Tibial artery (tissue), 4 donors: ENCODE data around the gene NPAS3.

Experiments used
- DNase-seq, 2 donors: peaks; one replicate each; pipeline ENCODE4 v3.0.0-alpha.2; 2019
- H3K27ac ChIP-seq, 2 donors: fragments of 200-600 bp; sonication (generic) in 1 of 2; 1 replicate in 1 of 2; 2 replicates in 1 of 2; pipeline ENCODE4 v1.5.1; 2018 to 2019; ENCODE audit warnings: mild to moderate bottlenecking in 1 of 2
- H3K27me3 ChIP-seq, 2 donors: fragments of 200-600 bp; sonication (generic) in 1 of 2; one replicate each; pipeline versions ENCODE4 v1.5.1 to v1.6.0; 2016 to 2019
- H3K36me3 ChIP-seq, 3 donors: fragments of 200-600 bp; sonication (generic) in 2 of 3; one replicate each; pipeline ENCODE4 v1.5.1; 2016 to 2019; ENCODE audit warnings: mild to moderate bottlenecking in 2 of 3
- H3K4me1 ChIP-seq, 4 donors: fragments of 200-600 bp; sonication (generic) in 2 of 4; 1 replicate in 3 of 4; 2 replicates in 1 of 4; pipeline ENCODE4 v1.5.1; 2016 to 2019
- H3K4me3 ChIP-seq, 2 donors: fragments of 200-600 bp; sonication (generic) in 1 of 2; 1 replicate in 1 of 2; 2 replicates in 1 of 2; pipeline ENCODE4 v1.5.1; 2018 to 2019; ENCODE audit warnings: mild to moderate bottlenecking in 2 of 2
- H3K9me3 ChIP-seq, 3 donors: fragments of 200-600 bp; sonication (generic) in 1 of 3; one replicate each; pipeline ENCODE4 v1.5.1; 2016 to 2019
- CTCF ChIP-seq, 2 experiments: fragments of 200-600 bp in 1 of 2; fragments of 450-650 bp in 1 of 2; IDR thresholded peaks; one replicate each; pipeline ENCODE4 v1.5.1; 2017 to 2019; ENCODE audit warnings: antibody characterized with exemption in 2 of 2, mild to moderate bottlenecking in 1 of 2, moderate library complexity in 1 of 2
- intact Hi-C: fragments of 100-400 bp; cut with DNase I; formaldehyde crosslinking; loops from one replicate; pipeline ENCODE4 v1.15.0; 2023; ENCODE audit warnings: low total_unique reads

Gene NPAS3

GRCh38 chr14:33762161-33762851, 823.6 kb downstream of the NPAS3 start:
- no peaks in the 10 kb centered on the region for H3K27me3 ChIP-seq
- H3K36me3 ChIP-seq: no peaks in the 10 kb centered on the region
- no peak for DNase-seq
- intact Hi-C loops: no loop called here
- H3K4me1 ChIP-seq: no peaks in the 10 kb centered on the region
- H3K4me3 ChIP-seq: no peak overlapping the region
- H3K9me3 ChIP-seq: no peaks in the 10 kb centered on the region
- no peak for TF ChIP-seq CTCF (IDR thresholded peaks at IDR 0.05)
- H3K27ac ChIP-seq: no peak overlapping the region

GRCh38 chr14:33764876-33765650, 826.4 kb downstream of the NPAS3 start:
- DNase-seq: no peak
- H3K4me1 ChIP-seq: no peaks in the 10 kb centered on the region
- H3K4me3 ChIP-seq: no peak overlapping the region
- H3K9me3 ChIP-seq: no peaks in the 10 kb centered on the region
- no peak overlapping the region for H3K27ac ChIP-seq
- no peaks in the 10 kb centered on the region for H3K27me3 ChIP-seq
- intact Hi-C loops: no loop called here
- no peaks in the 10 kb centered on the region for H3K36me3 ChIP-seq
- no peak for TF ChIP-seq CTCF (IDR thresholded peaks at IDR 0.05)

GRCh38 chr14:33767586-33768457, 829.1 kb downstream of the NPAS3 start:
- intact Hi-C loops: no loop called here
- no peak for DNase-seq
- no peaks in the 10 kb centered on the region for H3K9me3 ChIP-seq

GRCh38 chr14:33768458-33768830, 829.8 kb downstream of the NPAS3 start:
- H3K36me3 ChIP-seq: no peaks in the 10 kb centered on the region
- TF ChIP-seq CTCF (IDR thresholded peaks at IDR 0.05): no peak
- DNase-seq: no peak
- H3K4me3 ChIP-seq: no peak overlapping the region
- H3K9me3 ChIP-seq: no peaks in the 10 kb centered on the region
- no peaks in the 10 kb centered on the region for H3K27me3 ChIP-seq
- no peaks in the 10 kb centered on the region for H3K4me1 ChIP-seq
- H3K27ac ChIP-seq: no peak overlapping the region
- intact Hi-C loops: no loop called here

More at GRCh38 chr14:33767586-33768457, 829.1 kb downstream of the NPAS3 start:
- Histone ChIP-seq H3K27ac (no peak overlapping the region), H3K4me3 (no peak overlapping the region), H3K27me3 (no peaks in the 10 kb centered on the region), H3K4me1 (no peaks in the 10 kb centered on the region), H3K36me3 (no peaks in the 10 kb centered on the region)
- TF ChIP-seq CTCF (IDR thresholded peaks at IDR 0.05): no peak

- intact Hi-C loops: no loop called here
- TF ChIP-seq CTCF (IDR thresholded peaks at IDR 0.05): no peak
Measured at GRCh38 chr14:33773205-33774030, 834.7 kb downstream of the NPAS3 start.

More at GRCh38 chr14:33773205-33774030, 834.7 kb downstream of the NPAS3 start:
- Histone ChIP-seq H3K27ac (no peak overlapping the region), H3K4me3 (no peak overlapping the region), H3K4me1 (peaks cover 0 to 5% (median 0%) of the 10 kb centered on the region in 4 donors), H3K27me3 (no peaks in the 10 kb centered on the region), H3K9me3 (no peaks in the 10 kb centered on the region), H3K36me3 (no peaks in the 10 kb centered on the region)
- no peak for DNase-seq
